Measurements from ENCODE around the gene MGST3.
"Not testable (repeated sequence)": the region's sequence is repeated elsewhere in the genome, so short reads cannot be mapped to it uniquely, and the experiment has no call there.

The MGST3 gene

GRCh38 chr1:165630629-165631341 is at the start of gene MGST3:
Gene MGST3, plus strand, starts transcription at chr1:165631234. Its CDS starts 18,614 bp downstream, at chr1:165649848.
- DNase-seq = peak; percentile 92

- no peak for DNase-seq
These were observed 49.1 kb upstream of the MGST3 start for GRCh38 chr1:165581926-165582325.

GRCh38 chr1:165586398-165586797 is 44.6 kb upstream of the MGST3 start:
- no peak for DNase-seq

- not testable (repeated sequence) for DNase-seq
These were observed 39.6 kb upstream of the MGST3 start for GRCh38 chr1:165591391-165591790.

GRCh38 chr1:165592945-165593823 is 37.9 kb upstream of the MGST3 start:
- DNase-seq = peak; percentile 21

GRCh38 chr1:165595246-165595938 is 35.6 kb upstream of the MGST3 start:
- DNase-seq = no peak

GRCh38 chr1:165597883-165598675 is 33.0 kb upstream of the MGST3 start:
- peak; percentile 92 for DNase-seq

GRCh38 chr1:165598676-165599059 is 32.4 kb upstream of the MGST3 start:
- DNase-seq = no peak

GRCh38 chr1:165600793-165601192 is 30.2 kb upstream of the MGST3 start:
- no peak for DNase-seq

GRCh38 chr1:165603810-165604209 is 27.2 kb upstream of the MGST3 start:
- no peak for DNase-seq

GRCh38 chr1:165605246-165605645 is 25.8 kb upstream of the MGST3 start:
- DNase-seq = no peak

GRCh38 chr1:165606676-165607075 is 24.4 kb upstream of the MGST3 start:
- not testable (repeated sequence) for DNase-seq

- DNase-seq = no peak
These were observed 20.2 kb upstream of the MGST3 start for GRCh38 chr1:165610866-165611265.

- DNase-seq = no peak
These were observed 19.0 kb upstream of the MGST3 start for GRCh38 chr1:165612062-165612461.

GRCh38 chr1:165616054-165616612 is 14.9 kb upstream of the MGST3 start:
- DNase-seq = no peak

GRCh38 chr1:165616987-165617546 is 14.0 kb upstream of the MGST3 start:
- DNase-seq = no peak

GRCh38 chr1:165619647-165620151 is 11.3 kb upstream of the MGST3 start:
- DNase-seq = no peak

GRCh38 chr1:165623624-165624023 is 7.4 kb upstream of the MGST3 start:
- DNase-seq = no peak

- no peak for DNase-seq
These were observed 6.6 kb upstream of the MGST3 start for GRCh38 chr1:165624441-165624840.

GRCh38 chr1:165628147-165628822 is 2.7 kb upstream of the MGST3 start:
- no peak for DNase-seq

GRCh38 chr1:165629151-165629550 is 1.9 kb upstream of the MGST3 start:
- no peak for DNase-seq
